Right atrium auricular region (tissue), 2 donors: ENCODE data around the gene SAMMSON. TPM values are rescaled to one million over a fixed set of nuclear protein-coding genes. Genes with fewer than 3 reads are reported as not detected.

Experiments used
- DNase-seq: peaks from one replicate; pipeline ENCODE4 v3.0.0-alpha.2; 2019; ENCODE audit warnings: low spot score
- H3K27ac ChIP-seq, 2 donors: fragments of 200-600 bp; sonication (generic); 1 replicate in 1 of 2; 2 replicates in 1 of 2; pipeline ENCODE4 v1.5.1; 2016 to 2019
- H3K27me3 ChIP-seq, 2 donors: fragments of 200-600 bp; sonication (generic); one replicate each; pipeline versions ENCODE4 v1.5.1 to v1.6.0; 2017 to 2019
- H3K36me3 ChIP-seq: fragments of 200-600 bp; sonication (generic); one replicate; pipeline ENCODE4 v1.5.1; 2016
- H3K4me1 ChIP-seq, 2 donors: fragments of 200-600 bp; sonication (generic); one replicate each; pipeline versions ENCODE4 v1.5.1 to v1.6.0; 2017 to 2019
- H3K4me3 ChIP-seq, 2 donors: fragments of 200-600 bp; sonication (generic); 1 replicate in 1 of 2; 2 replicates in 1 of 2; pipeline ENCODE4 v1.5.1; 2017 to 2019; ENCODE audit warnings: mild to moderate bottlenecking in 1 of 2, moderate library complexity in 1 of 2
- H3K9me3 ChIP-seq, 2 donors: fragments of 200-600 bp; sonication (generic); one replicate each; pipeline ENCODE4 v1.5.1; 2019
- total RNA-seq, 2 donors: library from RNA; depleted of rRNA; stranded (reverse); fragments of >200 nt; gene quantifications; one replicate each; pipeline ENCODE4 v1.1.0, GENCODE V29; 2016
- TF ChIP-seq, protein P1 (sequence below), 2 donors: fragments of 200-600 bp; sonication (generic); IDR thresholded peaks; one replicate each; pipeline ENCODE4 v1.5.1; 2019; ENCODE audit warnings: antibody characterized with exemption in 2 of 2

SAMMSON gene
- total RNA-seq, 2 donors from 2014 or later, result not detected

DNA sequence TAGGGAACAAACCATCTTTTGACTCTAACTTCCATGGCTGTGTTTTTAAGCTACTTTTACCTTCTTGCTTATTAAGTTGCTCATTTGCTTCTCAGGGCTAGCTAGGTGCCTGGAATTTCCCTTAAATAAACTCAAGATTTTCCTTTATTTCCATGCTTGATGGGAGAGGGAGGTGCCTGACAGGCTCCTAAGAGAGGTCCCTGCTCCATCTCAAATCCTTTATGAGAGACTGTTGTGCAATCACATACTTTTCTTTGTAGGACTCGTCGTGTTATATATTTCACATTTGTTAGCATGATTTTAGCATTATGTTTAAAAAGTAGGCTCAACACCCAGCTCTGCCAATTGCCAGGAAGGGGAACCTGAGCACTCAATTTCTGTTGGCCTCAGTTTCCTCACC is 95.7 kb downstream of the SAMMSON start:
- H3K27me3 ChIP-seq, result no peaks in the 10 kb centered on the region
- no peak overlapping the region for H3K4me3 ChIP-seq
- H3K36me3 ChIP-seq, result no peaks in the 10 kb centered on the region
- no peak for DNase-seq
- no peak overlapping the region for H3K27ac ChIP-seq
- no peaks in the 10 kb centered on the region for H3K4me1 ChIP-seq
- no peaks in the 10 kb centered on the region for H3K9me3 ChIP-seq
- TF ChIP-seq, protein P1, sequence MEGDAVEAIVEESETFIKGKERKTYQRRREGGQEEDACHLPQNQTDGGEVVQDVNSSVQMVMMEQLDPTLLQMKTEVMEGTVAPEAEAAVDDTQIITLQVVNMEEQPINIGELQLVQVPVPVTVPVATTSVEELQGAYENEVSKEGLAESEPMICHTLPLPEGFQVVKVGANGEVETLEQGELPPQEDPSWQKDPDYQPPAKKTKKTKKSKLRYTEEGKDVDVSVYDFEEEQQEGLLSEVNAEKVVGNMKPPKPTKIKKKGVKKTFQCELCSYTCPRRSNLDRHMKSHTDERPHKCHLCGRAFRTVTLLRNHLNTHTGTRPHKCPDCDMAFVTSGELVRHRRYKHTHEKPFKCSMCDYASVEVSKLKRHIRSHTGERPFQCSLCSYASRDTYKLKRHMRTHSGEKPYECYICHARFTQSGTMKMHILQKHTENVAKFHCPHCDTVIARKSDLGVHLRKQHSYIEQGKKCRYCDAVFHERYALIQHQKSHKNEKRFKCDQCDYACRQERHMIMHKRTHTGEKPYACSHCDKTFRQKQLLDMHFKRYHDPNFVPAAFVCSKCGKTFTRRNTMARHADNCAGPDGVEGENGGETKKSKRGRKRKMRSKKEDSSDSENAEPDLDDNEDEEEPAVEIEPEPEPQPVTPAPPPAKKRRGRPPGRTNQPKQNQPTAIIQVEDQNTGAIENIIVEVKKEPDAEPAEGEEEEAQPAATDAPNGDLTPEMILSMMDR (IDR thresholded peaks at IDR 0.05), result no peak

DNA sequence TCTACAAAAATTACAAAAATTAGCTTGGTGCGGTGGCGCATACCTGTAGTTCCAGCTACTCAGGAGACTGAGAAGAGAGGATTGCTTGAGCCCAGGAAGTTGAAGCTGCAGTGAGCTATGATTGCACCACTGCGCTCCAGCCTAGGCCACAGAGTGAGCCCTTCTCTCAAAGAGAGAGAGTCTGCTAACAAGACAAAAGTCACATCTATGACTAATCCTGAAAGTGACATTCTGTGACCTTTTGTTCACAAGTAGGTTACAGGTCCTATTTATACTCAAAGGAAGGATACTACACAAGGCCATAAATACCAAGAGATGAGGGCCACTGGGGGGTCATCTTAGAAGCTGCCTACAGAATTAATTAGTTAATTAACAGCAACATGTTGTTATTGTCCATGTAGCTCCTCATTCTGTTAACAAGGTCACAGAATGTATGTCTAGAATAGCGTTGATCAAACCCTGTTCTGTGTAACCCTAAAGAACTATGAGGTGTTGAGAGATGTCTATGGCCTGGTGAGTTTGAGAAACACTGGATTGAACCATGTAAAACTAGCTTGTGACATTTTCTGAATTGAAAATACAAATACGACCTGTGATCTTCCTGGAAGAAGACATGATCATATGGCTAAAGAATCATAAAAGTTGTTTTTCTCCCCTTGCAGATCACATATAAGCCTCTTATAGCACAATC is 97.0 kb downstream of the SAMMSON start:
- DNase-seq, result no peak
- Histone ChIP-seq H3K27ac (no peak overlapping the region), H3K36me3 (no peaks in the 10 kb centered on the region), H3K9me3 (no peaks in the 10 kb centered on the region), H3K4me3 (no peak overlapping the region), H3K4me1 (no peaks in the 10 kb centered on the region), H3K27me3 (no peaks in the 10 kb centered on the region)
- TF ChIP-seq, protein P1 (IDR thresholded peaks at IDR 0.05), result no peak

DNA sequence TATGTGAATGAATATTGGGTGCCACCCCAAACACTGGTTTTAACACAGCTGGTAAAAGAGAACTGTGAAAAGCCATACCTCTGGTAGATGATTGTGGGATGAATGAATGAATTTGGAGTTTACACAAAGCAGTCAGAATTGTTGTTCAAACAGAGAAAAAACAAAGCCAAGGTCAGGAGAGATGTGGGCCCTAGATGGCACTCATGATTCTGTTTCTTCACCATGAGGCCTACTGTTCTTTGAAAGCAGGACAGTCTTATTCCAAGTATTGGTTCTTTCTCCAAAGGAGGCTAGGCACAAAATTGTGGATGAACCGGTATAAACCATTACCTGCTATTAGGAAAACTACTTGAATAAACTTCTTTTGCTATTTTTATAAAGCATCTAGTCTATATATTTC is 97.6 kb downstream of the SAMMSON start:
- H3K36me3 ChIP-seq, result no peaks in the 10 kb centered on the region
- no peak for DNase-seq
- TF ChIP-seq, protein P1 (IDR thresholded peaks at IDR 0.05), result no peak
- no peaks in the 10 kb centered on the region for H3K9me3 ChIP-seq
- H3K27ac ChIP-seq, result no peak overlapping the region
- H3K27me3 ChIP-seq, result no peaks in the 10 kb centered on the region
- H3K4me1 ChIP-seq, result no peaks in the 10 kb centered on the region
- no peak overlapping the region for H3K4me3 ChIP-seq

DNA sequence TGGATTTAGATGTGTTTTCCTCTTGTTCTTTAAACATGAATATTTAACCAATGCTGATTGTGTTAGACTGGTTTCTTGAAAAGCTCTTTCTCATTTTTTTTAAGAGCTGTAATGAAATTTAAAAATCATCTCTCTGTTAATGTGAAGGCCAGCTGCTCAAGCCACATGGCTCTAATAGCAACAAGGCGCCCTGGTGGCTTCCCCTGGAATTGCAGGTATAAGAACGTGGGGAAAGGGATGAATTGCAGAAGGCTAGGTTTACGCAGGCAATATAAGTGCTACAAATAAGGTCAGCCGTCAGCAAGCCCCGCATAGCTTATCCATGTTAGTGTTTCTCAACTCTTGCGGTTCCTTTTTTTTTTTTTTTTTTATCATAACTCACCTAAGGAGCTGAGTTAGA is 108.5 kb downstream of the SAMMSON start:
- Histone ChIP-seq H3K27ac (no peak overlapping the region), H3K4me1 (no peaks in the 10 kb centered on the region), H3K4me3 (no peak overlapping the region), H3K27me3 (no peaks in the 10 kb centered on the region), H3K36me3 (no peaks in the 10 kb centered on the region), H3K9me3 (no peaks in the 10 kb centered on the region)
- TF ChIP-seq, protein P1 (IDR thresholded peaks at IDR 0.05), result no peak
- no peak for DNase-seq

DNA sequence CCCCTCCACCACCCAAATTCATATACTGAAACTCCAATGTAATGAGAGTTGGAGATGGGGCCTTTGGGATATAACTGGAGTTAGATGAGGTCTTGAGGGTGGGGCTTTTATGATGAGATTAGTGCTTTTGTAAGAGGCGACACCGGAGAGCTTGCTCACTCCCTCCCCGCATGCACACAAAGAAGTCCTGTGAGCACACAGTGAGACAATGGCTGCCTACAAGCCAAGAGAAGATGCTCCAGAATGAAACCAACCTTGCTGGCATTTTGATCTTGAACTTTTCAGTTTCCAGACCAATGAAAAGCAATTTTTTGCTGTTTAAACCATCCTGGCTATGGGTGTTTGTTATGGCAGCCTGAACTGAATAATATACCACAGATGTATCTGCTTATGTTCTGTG is 109.0 kb downstream of the SAMMSON start:
- Histone ChIP-seq H3K9me3 (no peaks in the 10 kb centered on the region), H3K36me3 (no peaks in the 10 kb centered on the region), H3K4me1 (no peaks in the 10 kb centered on the region), H3K4me3 (no peak overlapping the region), H3K27ac (no peak overlapping the region), H3K27me3 (no peaks in the 10 kb centered on the region)
- TF ChIP-seq, protein P1 (IDR thresholded peaks at IDR 0.05), result no peak
- DNase-seq, result no peak

DNA sequence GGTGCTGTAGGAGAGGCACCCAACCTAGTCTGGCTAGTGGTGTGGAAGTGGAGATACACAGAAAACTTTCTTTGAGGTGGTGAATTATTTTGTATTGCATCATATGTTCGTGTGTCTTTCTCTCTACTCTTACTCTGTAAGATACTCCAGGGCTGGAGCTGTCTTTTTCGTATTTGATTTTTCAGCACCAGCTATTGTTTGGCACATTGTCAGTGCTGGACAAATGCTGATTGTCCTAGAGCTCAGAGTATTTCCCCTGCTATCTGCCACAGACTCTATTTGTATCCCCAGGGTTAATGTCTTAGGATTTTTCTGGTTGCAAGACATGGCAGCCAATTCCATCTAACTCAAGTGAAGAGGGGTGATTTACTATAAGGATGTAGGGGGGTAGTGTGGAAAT is 110.5 kb downstream of the SAMMSON start:
- TF ChIP-seq, protein P1 (IDR thresholded peaks at IDR 0.05), result no peak
- H3K27ac ChIP-seq, result no peak overlapping the region
- H3K27me3 ChIP-seq, result no peaks in the 10 kb centered on the region
- H3K4me3 ChIP-seq, result no peak overlapping the region
- H3K9me3 ChIP-seq, result no peaks in the 10 kb centered on the region
- no peaks in the 10 kb centered on the region for H3K36me3 ChIP-seq
- DNase-seq, result no peak
- no peaks in the 10 kb centered on the region for H3K4me1 ChIP-seq
